T47D (cell line): ENCODE data around the gene BAIAP3.
A peak's percentile ranks its signal among the peaks of the same experiment; 100 is the strongest.

Experiments
- DNase-seq, 2 experiments: peaks; one replicate each; pipeline versions ENCODE4 v3.0.0 to v3.0.0-alpha.2; 2011 to 2012; ENCODE audit warnings: low read depth in 1 of 2, low spot score in 1 of 2
- JUND ChIP-seq: IDR thresholded peaks from 2 replicates; pipeline ENCODE4 v1.6.1; 2012; ENCODE audit warnings: low read depth
- in situ Hi-C: cut with HindIII; loops from 2 replicates; pipeline ENCODE4 v1.10.0; 2016; ENCODE audit warnings: low sequenced_read_pairs, low pct_unique_long_range_greater_than_20kb

Gene BAIAP3

DNA sequence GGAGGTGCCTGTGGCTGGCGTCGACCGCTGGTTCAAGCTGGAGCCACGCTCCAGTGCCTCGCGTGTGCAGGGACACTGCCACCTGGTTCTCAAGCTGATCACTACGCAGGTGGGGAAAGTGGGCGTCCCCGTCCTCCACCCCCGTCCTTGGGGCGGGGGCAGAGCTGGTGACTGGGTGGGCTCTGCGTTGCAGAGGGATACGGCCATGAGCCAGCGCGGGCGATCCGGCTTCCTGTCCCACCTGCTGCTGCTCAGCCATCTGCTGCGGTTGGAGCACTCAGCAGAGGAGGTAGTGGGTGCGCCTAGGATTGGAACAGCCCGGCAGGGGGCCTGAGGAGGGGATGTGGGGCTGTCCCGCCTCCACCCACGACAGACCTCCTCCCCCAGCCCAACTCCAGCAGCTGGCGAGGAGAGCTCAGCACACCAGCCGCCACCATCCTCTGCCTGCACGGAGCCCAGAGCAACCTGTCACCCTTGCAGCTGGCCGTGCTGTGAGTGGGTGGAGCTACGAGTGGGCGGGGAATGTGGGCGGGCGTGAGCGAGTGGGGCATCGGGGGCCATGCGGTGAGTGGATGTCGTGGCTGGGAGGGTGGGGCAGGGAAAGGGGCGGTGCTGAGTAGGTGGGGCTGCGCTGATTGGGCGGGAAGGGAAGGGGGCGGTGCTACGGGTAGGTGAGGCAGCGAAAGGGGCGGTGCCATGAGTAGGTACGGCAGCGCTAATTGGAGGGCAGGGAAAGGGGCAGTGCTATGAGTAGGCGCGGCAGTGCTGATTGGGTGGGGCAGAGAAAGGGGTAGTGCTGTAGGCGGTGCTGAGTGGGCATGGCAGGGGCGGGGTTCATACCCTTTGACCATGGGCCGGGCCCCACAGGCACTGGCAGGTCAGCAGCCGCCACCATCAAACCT lies 9.3 kb downstream of the BAIAP3 start:
- peak; percentile 99 to 100 for DNase-seq
- no peak for TF ChIP-seq JUND
- in situ Hi-C loops: no loop called here

DNA sequence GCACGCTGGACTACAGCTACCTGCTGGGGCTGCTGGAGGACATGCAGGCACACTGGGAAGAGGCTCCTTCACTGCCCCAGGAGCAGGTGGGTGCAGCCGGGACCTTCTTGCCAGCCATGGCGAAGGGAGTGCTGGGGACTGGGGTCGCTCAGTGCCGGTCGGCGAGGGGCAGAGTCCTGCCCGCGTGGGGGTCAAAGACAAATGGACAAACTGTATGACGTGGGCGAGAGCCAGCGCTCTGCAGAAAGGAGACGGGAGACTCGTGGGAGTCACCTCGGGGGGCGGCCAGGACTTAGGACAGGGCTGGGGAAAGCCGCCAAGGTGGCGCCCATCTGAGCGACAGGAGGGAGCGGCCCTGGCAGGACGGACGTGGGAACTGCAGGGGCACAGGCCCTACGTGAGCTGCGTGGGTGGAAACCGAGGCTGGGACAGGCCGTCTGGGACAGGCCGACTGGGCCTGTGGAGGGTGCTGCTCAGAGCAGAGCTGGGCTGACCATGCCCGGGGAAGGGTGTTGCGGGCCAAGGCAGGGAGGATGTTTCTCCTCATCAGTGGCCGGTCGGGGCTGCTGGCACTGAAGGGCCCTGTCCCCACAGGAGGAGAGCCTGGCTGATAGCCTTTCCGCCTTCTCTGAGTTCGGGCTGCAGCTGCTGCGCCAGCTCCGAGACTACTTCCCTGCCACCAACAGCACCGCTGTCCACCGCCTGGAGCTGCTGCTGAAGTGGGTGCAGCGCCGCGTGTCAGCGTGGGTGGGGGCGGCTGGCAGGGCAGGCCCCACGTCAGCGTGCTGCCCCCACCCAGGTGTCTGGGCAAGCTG lies 10.2 kb downstream of the BAIAP3 start:
- in situ Hi-C loops: no loop called here
- no peak for DNase-seq
- TF ChIP-seq JUND: no peak

DNA sequence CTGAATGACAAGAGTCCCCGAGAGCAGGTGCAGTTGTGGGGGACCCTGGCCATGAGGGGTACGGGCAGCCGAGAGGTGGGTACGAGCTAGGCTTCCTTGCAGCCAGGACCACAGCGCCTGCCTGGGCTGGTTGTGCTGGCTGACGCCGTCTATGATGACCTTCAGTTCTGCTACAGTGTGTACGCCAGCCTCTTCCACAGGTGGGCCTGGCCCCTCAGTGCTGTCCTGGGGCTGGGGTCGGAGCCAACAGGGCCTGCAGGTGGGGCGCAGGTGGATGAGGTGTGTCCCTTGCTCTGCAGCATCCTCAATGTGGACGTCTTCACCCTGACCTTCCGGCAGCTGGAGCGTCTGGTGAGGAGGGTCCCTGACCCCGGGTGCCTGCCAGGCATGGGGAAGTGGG lies 11.1 kb downstream of the BAIAP3 start:
- no peak for DNase-seq
- TF ChIP-seq JUND: no peak
- in situ Hi-C loops: no loop called here

DNA sequence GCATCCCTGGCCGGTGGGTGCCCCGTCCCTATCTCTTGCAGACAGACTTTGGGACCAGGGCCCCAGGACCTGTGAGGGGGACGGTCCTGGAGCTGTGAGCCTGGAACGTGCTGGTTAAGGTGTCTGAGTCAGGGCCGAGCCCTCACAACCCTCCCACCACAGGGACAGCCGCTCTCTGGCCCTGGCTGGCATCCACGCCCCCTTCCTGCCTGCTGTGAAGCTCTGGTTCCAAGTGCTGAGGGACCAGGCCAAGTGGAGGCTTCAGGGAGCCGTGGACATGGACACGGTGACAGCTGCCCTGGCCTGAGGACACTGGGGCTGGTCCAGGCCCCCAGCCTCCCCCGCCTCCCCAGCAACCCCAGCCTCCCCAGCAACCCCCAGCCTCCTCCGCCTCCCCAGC lies 11.6 kb downstream of the BAIAP3 start:
- no peak for DNase-seq
- in situ Hi-C loops: no loop called here
- TF ChIP-seq JUND: no peak

DNA sequence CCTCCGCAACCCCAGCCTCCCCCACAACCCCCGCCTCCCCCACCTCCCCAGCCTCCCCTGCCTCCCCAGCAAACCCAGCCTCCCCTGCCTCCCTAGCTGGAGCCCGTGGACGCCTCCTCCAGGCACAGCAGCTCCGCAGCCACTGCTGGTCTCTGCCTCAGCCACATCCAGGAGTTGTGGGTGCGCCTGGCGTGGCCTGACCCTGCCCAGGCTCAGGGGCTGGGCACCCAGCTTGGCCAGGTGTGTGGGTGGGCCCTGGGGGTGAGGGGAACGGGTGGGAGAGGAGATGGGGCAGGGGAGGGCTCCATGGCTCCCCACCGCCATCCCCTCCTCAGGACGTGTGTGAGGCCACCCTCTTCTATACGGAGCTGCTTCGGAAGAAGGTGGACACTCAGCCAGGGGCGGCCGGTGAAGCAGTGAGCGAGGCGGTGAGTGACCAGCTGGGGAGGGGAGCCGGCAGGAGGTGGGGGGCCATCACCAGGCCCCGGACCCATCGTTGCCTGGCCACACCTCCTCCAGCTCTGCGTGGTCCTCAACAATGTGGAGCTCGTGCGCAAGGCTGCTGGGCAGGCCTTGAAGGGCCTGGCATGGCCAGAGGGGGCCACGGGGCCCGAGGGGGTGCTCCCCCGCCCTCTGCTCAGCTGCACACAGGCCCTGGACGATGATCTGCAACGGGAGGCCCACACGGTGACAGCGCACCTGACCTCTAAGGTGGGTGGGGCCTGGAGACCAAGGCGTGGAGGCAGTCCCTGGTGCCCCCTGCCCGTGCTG lies 12.4 kb downstream of the BAIAP3 start:
- in situ Hi-C loops: no loop called here
- no peak for DNase-seq
- no peak for TF ChIP-seq JUND

DNA sequence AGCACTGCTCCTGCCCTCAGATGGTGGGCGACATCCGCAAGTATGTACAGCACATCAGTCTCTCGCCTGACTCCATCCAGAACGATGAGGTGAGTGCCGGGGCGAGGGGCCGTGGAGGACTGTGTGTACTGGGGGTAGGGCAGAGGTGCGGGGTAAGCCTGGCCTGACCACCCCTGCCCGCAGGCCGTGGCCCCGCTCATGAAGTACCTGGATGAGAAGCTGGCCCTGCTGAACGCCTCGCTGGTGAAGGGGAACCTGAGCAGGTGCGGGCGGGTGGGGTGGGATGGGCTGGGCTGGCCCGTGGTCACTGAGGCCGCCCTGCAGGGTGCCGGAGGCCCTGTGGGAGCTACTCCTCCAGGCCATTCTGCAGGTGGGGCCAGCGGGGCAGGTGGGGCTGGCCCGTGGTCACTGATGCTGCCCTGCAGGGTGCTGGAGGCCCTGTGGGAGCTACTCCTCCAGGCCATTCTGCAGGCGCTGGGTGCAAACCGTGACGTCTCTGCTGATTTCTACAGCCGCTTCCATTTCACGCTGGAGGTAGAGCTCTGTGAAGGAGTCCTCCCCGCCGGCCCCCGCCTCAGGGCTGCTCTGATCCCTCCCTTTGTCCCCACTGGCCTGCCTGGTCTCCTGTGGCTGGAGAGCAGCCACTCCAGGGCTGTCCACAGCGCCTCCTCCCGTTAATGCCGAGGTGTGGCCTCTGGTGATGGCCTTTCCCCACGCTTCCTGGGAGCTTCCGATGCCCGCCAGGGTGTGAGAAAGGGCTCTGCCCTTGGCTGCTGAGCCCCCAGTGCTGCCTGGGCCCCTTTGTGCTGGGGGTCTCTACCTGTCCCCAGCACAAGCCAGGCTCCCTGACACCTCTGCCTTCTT lies 13.2 kb downstream of the BAIAP3 start:
- TF ChIP-seq JUND: no peak
- in situ Hi-C loops: no loop called here
- peak in 1 of 2 experiments; percentile 46 for DNase-seq

DNA sequence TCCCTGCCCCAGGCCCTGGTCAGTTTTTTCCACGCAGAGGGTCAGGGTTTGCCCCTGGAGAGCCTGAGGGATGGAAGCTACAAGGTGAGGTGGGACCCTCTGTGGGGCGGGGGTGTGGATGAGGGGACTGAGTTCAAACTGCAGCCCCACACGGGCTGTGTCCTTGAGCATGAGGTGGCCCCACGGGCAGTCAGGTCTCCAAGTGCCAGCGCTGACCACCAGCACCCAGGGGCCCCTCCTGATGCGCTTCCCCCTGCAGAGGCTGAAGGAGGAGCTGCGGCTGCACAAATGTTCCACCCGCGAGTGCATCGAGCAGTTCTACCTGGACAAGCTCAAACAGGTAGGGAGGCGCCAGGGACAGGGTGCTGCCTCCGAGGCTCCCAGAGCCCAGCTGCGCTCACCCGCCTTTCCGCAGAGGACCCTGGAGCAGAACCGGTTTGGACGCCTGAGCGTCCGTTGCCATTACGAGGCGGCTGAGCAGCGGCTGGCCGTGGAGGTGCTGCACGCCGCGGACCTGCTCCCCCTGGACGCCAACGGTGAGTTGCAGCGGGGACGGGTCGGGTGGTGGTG lies 13.9 kb downstream of the BAIAP3 start:
- in situ Hi-C loops: no loop called here
- no peak for DNase-seq
- TF ChIP-seq JUND: no peak

DNA sequence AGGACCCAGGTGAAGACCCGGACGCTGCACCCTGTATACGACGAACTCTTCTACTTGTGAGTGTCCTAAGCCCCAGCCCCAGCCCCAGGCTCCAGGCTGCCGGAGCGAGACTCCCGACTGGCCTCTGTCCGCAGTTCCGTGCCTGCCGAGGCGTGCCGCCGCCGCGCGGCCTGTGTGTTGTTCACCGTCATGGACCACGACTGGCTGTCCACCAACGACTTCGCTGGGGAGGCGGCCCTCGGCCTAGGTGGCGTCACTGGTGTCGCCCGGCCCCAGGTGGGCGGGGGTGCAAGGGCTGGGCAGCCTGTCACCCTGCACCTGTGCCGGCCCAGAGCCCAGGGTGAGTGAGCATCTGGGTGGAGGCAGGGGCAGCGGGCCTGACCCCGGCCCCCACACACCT lies 14.5 kb downstream of the BAIAP3 start:
- no peak for TF ChIP-seq JUND
- in situ Hi-C loops: no loop called here
- no peak for DNase-seq

DNA sequence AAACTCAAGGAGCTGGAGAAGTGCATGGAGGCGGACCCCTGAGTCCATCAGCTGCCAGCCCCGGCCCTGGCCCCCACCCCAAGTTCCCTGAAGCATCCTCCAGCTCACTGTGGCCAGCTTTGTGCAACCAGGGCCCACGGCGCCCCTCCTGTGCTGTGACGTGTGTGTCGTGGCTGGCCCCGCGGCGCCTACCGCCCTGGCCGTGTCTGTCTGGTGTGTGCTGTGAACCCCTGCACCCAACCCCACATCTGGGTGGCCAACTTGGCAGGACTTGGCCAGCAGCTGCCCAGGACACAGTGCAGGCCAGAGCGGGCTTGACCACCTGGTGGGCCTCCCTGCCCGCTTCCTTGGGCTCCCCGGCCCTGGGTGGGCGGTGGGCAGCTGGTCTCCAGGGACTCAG lies 15.0 kb downstream of the BAIAP3 start:
- DNase-seq: no peak
- in situ Hi-C loops: no loop called here

DNA sequence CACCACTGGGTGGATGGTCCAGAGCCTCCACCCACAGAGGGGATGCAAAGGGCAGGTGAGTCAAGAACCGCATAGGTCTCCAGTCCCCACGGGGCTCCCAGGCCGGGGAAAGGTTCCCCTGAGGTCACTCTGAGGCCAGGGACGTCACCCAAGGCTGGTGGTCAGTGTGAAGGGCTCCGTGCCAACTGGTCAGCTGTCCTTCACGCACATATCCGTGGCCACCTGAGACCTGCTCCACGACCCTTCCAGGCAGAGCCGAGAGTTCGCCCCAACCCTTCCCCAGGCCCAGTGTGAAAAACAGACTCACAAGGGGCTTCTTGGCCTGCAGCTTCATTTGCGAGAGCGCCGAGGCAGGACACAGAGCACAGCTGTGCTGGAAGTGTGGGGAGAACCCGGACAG lies 15.5 kb downstream of the BAIAP3 start:
- no peak for TF ChIP-seq JUND
- no peak for DNase-seq
- in situ Hi-C loops: no loop called here

More for the DNA sequence above, 15.0 kb downstream of the BAIAP3 start:
- no peak for TF ChIP-seq JUND

DNA sequence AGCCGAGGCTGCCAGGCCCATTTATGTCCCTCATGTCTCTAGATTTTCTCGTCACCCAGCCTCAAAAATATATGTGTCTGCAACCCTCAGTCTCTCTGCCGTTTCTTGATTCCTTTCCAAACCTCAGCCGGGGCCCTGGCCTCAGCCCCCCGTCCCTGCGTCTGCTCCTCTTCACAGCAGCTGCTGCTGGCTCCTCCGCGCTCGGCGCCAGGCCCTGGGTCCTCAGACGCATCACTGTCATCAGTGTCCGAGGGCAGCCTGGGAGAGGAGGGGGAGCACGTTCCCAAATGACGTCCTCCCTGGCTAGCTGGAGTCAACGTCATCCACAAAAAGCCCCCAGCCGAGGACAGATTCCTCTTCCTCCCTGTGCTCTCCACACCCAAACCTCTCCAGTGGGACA lies 15.9 kb downstream of the BAIAP3 start:
- in situ Hi-C loops: no loop called here
- no peak for DNase-seq
- TF ChIP-seq JUND: no peak
